K562 (cell line): ENCODE data around the gene ESPL1. TPM values are rescaled to one million over a fixed set of nuclear protein-coding genes. Genes with fewer than 3 reads are reported as not detected.

Experiments
- ARID3A ChIP-seq: IDR thresholded peaks from 2 replicates; pipeline ENCODE4 v1.6.1; 2012; ENCODE audit warnings: low read depth, low read length, improper control_type of control experiment, borderline replicate concordance
- CBFA2T3 ChIP-seq: fragments of 450-650 bp; IDR thresholded peaks from 2 replicates; pipeline ENCODE4 v1.6.1; 2017
- CREB1 ChIP-seq, 2 experiments: sonication (generic) in 1 of 2; formaldehyde crosslinking in 1 of 2; IDR thresholded peaks; 2 replicates each; pipeline versions ENCODE4 v1.6.1 to v1.8.0; 2012 to 2022; ENCODE audit warnings: inconsistent platforms in 1 of 2, mild to moderate bottlenecking in 1 of 2, missing genetic modification reagents in 1 of 2, moderate library complexity in 1 of 2
- CSDE1 ChIP-seq, 2 experiments: fragments of 450-650 bp; IDR thresholded peaks; 2 replicates each; pipeline ENCODE4 v1.6.1; 2016; ENCODE audit warnings: mild to moderate bottlenecking in 1 of 2
- HMGN3 ChIP-seq: IDR thresholded peaks from 2 replicates; pipeline ENCODE4 v1.6.1; 2011; ENCODE audit warnings: borderline replicate concordance, low read depth, mild to moderate bottlenecking, mixed read lengths, low read length; ENCODE audit not compliant: insufficient read length; ENCODE audit errors: extremely low read depth
- KLF13 ChIP-seq: fragments of 450-650 bp; IDR thresholded peaks from 2 replicates; pipeline ENCODE4 v1.6.1; 2016; ENCODE audit warnings: missing genetic modification characterization, low read depth, mild to moderate bottlenecking, missing compliant biosample characterization, moderate library complexity, borderline replicate concordance
- MTF1 ChIP-seq: fragments of 250-450 bp; sonication (Bioruptor Pico); IDR thresholded peaks from 2 replicates; pipeline ENCODE4 v1.9.0; 2021; ENCODE audit warnings: moderate library complexity, mild to moderate bottlenecking, inconsistent platforms, borderline replicate concordance
- NCOA6 ChIP-seq: fragments of 450-650 bp; IDR thresholded peaks from 2 replicates; pipeline ENCODE4 v1.6.1; 2017; ENCODE audit warnings: mild to moderate bottlenecking
- SREBF2 ChIP-seq: sonication (generic); formaldehyde crosslinking; IDR thresholded peaks from 2 replicates; pipeline ENCODE4 v1.4.0; 2020; ENCODE audit warnings: mild to moderate bottlenecking, missing genetic modification reagents
- SUPT5H ChIP-seq: fragments of 450-650 bp; IDR thresholded peaks from 2 replicates; pipeline ENCODE4 v1.6.1; 2016
- TAF15 ChIP-seq: fragments of 200-400 bp; formaldehyde crosslinking; IDR thresholded peaks from 2 replicates; pipeline ENCODE4 v1.6.1; 2017; ENCODE audit warnings: mild to moderate bottlenecking, low read depth, low read length, moderate library complexity
- TAF9B ChIP-seq: fragments of 450-650 bp; IDR thresholded peaks from 2 replicates; pipeline ENCODE4 v1.6.1; 2018; ENCODE audit warnings: mild to moderate bottlenecking; ENCODE audit not compliant: partially characterized antibody
- TSC22D4 ChIP-seq: fragments of 450-650 bp; IDR thresholded peaks from 2 replicates; pipeline ENCODE4 v1.6.1; 2016; ENCODE audit warnings: missing genetic modification characterization, missing biosample characterization, control low read depth
- ZHX1 ChIP-seq: fragments of 150-350 bp; conservative IDR thresholded peaks from 2 replicates; pipeline ENCODE4 v1.6.1; 2014; ENCODE audit warnings: low read length
- ZNF124 ChIP-seq: sonication (generic); formaldehyde crosslinking; IDR thresholded peaks from 2 replicates; pipeline ENCODE4 v1.8.1; 2022; ENCODE audit warnings: missing genetic modification reagents
- ZNF184 ChIP-seq: sonication (generic); formaldehyde crosslinking; IDR thresholded peaks from 2 replicates; pipeline ENCODE4 v1.5.0; 2020; ENCODE audit warnings: missing genetic modification reagents
- ZNF263 ChIP-seq: sonication (generic); formaldehyde crosslinking; IDR thresholded peaks from 2 replicates; pipeline ENCODE4 v1.8.0; 2022; ENCODE audit warnings: mild to moderate bottlenecking, missing genetic modification reagents, borderline replicate concordance
- ZNF77 ChIP-seq: fragments of 250-450 bp; sonication (Bioruptor Pico); IDR thresholded peaks from 2 replicates; pipeline ENCODE4 v1.5.0; 2020
- polyA plus RNA-seq, 8 experiments: library from polyadenylated mRNA; depleted of rRNA in 4 of 8; stranded (reverse) in 5 of 8; unstranded in 3 of 8; fragments of >200 nt; fragmentation: Nextera tagmentation in 2 of 8; fragmentation: Illumina TruSeq in 1 of 8; extraction: Ambion mirVana in 2 of 8; extraction: Trizol in 1 of 8; gene quantifications; 2 replicates each; pipeline versions ENCODE4 v1.2.1 to v1.2.3, GENCODE V29; 2011 to 2014; ENCODE audit warnings: inconsistent platforms in 1 of 8, missing spikeins in 1 of 8
- total RNA-seq, 7 experiments: library from RNA; depleted of rRNA in 6 of 7; stranded (reverse); fragments of >200 nt in 6 of 7; fragmentation: Illumina TruSeq in 2 of 7; extraction: Trizol in 2 of 7; gene quantifications; 2 replicates each; pipeline versions ENCODE4 v1.2.1 to v1.2.3, GENCODE V29; 2011 to 2021; ENCODE audit warnings: low replicate concordance in 1 of 7
- TF ChIP-seq, protein P1 (sequence below): sonication (generic); formaldehyde crosslinking; IDR thresholded peaks from 2 replicates; pipeline ENCODE4 v1.8.1; 2023; ENCODE audit warnings: mild to moderate bottlenecking, missing genetic modification reagents
- TF ChIP-seq, protein P2 (sequence below): fragments of 250-450 bp; sonication (Bioruptor Pico); IDR thresholded peaks from 2 replicates; pipeline ENCODE4 v1.8.0; 2022; ENCODE audit warnings: inconsistent platforms, mild to moderate bottlenecking, moderate library complexity, borderline replicate concordance
- TF ChIP-seq, protein P3 (sequence below): fragments of 450-650 bp; IDR thresholded peaks from 2 replicates; pipeline ENCODE4 v1.7.0; 2016; ENCODE audit warnings: borderline replicate concordance

ESPL1 gene
- total and polyA plus RNA-seq, 9 of the 15 experiments (the other 6 are each of a cell fraction or from before 2014, with no cell fraction given), result 1.2 to 55.0 (median 18.7) TPM

GRCh38 chr12:53244337-53244736 is 23.8 kb upstream of the ESPL1 start (continued):
- TF ChIP-seq, protein P1, sequence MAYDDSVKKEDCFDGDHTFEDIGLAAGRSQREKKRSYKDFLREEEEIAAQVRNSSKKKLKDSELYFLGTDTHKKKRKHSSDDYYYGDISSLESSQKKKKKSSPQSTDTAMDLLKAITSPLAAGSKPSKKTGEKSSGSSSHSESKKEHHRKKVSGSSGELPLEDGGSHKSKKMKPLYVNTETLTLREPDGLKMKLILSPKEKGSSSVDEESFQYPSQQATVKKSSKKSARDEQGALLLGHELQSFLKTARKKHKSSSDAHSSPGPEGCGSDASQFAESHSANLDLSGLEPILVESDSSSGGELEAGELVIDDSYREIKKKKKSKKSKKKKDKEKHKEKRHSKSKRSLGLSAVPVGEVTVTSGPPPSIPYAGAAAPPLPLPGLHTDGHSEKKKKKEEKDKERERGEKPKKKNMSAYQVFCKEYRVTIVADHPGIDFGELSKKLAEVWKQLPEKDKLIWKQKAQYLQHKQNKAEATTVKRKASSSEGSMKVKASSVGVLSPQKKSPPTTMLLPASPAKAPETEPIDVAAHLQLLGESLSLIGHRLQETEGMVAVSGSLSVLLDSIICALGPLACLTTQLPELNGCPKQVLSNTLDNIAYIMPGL (CRISPR knock-in tag), result no peak
- TF ChIP-seq TAF9B (no peak), ZNF184 (CRISPR knock-in tag) (no peak), NCOA6 (no peak), KLF13 (no peak), ARID3A (no peak), ZNF263 (CRISPR knock-in tag) (no peak), ZHX1 (no peak), SUPT5H (0 out of 2 replicates have a peak, but pooled peaks have one; percentile 24), TAF15 (no peak), CREB1 (IDR thresholded peaks at IDR 0.05) (no peak), CREB1 (CRISPR knock-in tag; IDR thresholded peaks at IDR 0.05) (no peak), ZNF124 (CRISPR knock-in tag) (no peak), ZNF77 (CRISPR knock-in tag) (no peak), TSC22D4 (tag) (no peak), HMGN3 (no peak), SREBF2 (CRISPR knock-in tag) (no peak), CSDE1 (IDR thresholded peaks at IDR 0.05) (no peak), CBFA2T3 (peak; percentile 79), MTF1 (no peak)
- TF ChIP-seq, protein P2, sequence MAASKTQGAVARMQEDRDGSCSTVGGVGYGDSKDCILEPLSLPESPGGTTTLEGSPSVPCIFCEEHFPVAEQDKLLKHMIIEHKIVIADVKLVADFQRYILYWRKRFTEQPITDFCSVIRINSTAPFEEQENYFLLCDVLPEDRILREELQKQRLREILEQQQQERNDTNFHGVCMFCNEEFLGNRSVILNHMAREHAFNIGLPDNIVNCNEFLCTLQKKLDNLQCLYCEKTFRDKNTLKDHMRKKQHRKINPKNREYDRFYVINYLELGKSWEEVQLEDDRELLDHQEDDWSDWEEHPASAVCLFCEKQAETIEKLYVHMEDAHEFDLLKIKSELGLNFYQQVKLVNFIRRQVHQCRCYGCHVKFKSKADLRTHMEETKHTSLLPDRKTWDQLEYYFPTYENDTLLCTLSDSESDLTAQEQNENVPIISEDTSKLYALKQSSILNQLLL, result no peak
- TF ChIP-seq, protein P3, sequence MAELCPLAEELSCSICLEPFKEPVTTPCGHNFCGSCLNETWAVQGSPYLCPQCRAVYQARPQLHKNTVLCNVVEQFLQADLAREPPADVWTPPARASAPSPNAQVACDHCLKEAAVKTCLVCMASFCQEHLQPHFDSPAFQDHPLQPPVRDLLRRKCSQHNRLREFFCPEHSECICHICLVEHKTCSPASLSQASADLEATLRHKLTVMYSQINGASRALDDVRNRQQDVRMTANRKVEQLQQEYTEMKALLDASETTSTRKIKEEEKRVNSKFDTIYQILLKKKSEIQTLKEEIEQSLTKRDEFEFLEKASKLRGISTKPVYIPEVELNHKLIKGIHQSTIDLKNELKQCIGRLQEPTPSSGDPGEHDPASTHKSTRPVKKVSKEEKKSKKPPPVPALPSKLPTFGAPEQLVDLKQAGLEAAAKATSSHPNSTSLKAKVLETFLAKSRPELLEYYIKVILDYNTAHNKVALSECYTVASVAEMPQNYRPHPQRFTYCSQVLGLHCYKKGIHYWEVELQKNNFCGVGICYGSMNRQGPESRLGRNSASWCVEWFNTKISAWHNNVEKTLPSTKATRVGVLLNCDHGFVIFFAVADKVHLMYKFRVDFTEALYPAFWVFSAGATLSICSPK, result no peak
